ENCODE data around the gene ARHGEF10L.

ARHGEF10L gene

DNA sequence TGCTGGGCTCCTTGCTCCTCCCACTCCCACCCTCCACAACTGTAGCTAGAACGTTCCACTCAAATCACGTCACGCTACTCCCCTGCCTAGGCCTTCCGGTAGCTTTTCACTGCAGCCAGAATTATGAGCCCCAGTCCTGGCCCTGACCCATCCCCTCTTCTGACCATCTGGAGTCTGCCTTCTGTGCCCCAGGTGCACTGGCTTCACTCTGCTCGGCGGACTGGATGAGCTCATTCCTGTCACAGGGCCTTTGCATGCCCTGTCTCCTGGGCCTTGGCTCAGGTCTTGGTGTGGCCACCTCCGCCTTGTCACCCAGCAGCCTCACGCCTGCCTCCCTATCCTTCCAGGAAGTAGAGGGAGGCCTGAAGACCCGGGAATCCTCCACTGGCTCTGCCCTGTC is 153.1 kb downstream of the ARHGEF10L start:
- Histone ChIP-seq H3K4me2 (ENCODE audit: low read length) (no peak overlapping the region), H3K36me3 (ENCODE audit: control insufficient read depth, low read length) (no peaks in the 10 kb centered on the region), H4K20me1 (ENCODE audit: control insufficient read depth, insufficient read depth, low read depth, low read length) (no peaks in the 10 kb centered on the region), H3K4me3 (ENCODE audit: low read length) (no peak overlapping the region), H3K27ac (ENCODE audit: low read depth, low read length) (no peak overlapping the region), H3K4me1 (ENCODE audit: control insufficient read depth, low read length) (no peaks in the 10 kb centered on the region), H3K9me3 (ENCODE audit: control insufficient read depth, insufficient read depth, low read length) (0 out of 2 replicates have a peak, but pooled peaks cover 4% of the 10 kb centered on the region), H3K9me2 (replicated peaks; ENCODE audit: control insufficient read depth, low read length) (no peaks in the 10 kb centered on the region), H3K79me2 (ENCODE audit: control insufficient read depth, low read length) (no peaks in the 10 kb centered on the region), H3F3A (ENCODE audit: control insufficient read depth, insufficient read depth) (no peaks in the 10 kb centered on the region), H3K27me3 (ENCODE audit: control insufficient read depth, low read length) (no peaks in the 10 kb centered on the region)
- TF ChIP-seq EZH2phosphoT487 (IDR thresholded peaks at IDR 0.05; ENCODE audit: borderline replicate concordance, low read length): no peak
- TF ChIP-seq, protein P1, sequence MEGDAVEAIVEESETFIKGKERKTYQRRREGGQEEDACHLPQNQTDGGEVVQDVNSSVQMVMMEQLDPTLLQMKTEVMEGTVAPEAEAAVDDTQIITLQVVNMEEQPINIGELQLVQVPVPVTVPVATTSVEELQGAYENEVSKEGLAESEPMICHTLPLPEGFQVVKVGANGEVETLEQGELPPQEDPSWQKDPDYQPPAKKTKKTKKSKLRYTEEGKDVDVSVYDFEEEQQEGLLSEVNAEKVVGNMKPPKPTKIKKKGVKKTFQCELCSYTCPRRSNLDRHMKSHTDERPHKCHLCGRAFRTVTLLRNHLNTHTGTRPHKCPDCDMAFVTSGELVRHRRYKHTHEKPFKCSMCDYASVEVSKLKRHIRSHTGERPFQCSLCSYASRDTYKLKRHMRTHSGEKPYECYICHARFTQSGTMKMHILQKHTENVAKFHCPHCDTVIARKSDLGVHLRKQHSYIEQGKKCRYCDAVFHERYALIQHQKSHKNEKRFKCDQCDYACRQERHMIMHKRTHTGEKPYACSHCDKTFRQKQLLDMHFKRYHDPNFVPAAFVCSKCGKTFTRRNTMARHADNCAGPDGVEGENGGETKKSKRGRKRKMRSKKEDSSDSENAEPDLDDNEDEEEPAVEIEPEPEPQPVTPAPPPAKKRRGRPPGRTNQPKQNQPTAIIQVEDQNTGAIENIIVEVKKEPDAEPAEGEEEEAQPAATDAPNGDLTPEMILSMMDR (IDR thresholded peaks at IDR 0.05; ENCODE audit: low read depth, low read length, poor library complexity, severe bottlenecking): no peak

DNA sequence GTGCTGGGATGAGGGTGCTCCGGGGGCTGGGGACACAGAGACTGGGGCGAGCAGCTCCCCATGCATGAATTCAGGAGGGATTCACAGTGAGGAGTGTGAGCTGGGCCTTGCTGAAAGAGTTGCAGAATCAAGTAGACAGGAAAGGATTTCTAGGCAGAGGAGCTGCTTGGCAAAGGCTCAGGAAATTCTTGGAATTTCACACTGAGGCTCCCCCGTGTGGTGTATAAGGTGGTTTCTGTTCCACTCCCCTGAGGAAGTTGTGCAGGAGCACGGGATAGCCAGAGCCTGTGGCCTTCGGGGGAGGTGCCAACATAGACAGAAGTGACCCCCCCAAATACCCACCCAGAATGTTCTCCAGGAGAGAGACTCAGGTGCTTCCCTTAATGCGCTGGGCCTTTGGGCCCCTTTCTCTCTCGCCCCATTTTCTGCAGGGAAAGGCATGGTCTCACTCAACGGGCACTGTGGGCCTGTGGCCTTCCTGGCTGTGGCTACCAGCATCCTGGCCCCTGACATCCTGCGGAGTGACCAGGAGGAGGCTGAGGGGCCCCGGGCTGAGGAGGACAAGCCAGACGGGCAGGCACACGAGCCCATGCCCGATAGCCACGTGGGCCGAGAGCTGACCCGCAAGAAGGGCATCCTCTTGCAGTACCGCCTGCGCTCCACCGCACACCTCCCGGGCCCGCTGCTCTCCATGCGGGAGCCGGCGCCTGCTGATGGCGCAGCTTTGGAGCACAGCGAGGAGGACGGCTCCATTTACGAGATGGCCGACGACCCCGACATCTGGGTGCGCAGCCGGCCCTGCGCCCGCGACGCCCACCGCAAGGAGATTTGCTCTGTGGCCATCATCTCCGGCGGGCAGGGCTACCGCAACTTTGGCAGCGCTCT is 157.2 kb downstream of the ARHGEF10L start:
- TF ChIP-seq EZH2phosphoT487 (IDR thresholded peaks at IDR 0.05; ENCODE audit: borderline replicate concordance, low read length): no peak
- TF ChIP-seq, protein P1 (IDR thresholded peaks at IDR 0.05; ENCODE audit: low read depth, low read length, poor library complexity, severe bottlenecking): no peak
- H3K27ac ChIP-seq (ENCODE audit: low read depth, low read length): no peak overlapping the region

DNA sequence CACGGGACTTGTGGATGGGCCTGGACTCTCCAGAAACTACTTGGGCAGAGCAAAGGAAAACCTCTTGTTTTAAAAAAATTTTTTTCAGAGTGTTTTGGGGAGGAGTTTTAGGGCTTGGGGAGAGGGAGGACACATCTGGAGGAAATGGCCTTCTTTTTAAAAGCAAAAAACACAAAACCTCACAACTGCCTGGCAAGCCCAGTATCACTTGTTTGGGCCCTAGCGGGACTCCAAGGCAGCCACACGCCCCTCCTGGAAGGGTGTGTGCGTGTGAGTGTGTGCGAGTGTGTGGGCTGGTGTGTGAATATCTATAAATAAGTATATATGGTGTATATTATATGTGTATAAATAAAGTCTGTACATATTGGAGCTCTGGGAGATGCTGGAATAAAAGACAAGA is 158.0 kb downstream of the ARHGEF10L start:
- H3K27ac ChIP-seq (ENCODE audit: low read depth, low read length): no peak overlapping the region
- TF ChIP-seq EZH2phosphoT487 (IDR thresholded peaks at IDR 0.05; ENCODE audit: borderline replicate concordance, low read length): no peak
- TF ChIP-seq, protein P1 (IDR thresholded peaks at IDR 0.05; ENCODE audit: low read depth, low read length, poor library complexity, severe bottlenecking): no peak

More for the DNA sequence above, 157.2 kb downstream of the ARHGEF10L start:
- Histone ChIP-seq H3K9me2 (replicated peaks; ENCODE audit: control insufficient read depth, low read length) (no peaks in the 10 kb centered on the region), H3K27me3 (ENCODE audit: control insufficient read depth, low read length) (no peaks in the 10 kb centered on the region), H3K4me2 (ENCODE audit: low read length) (no peak overlapping the region), H3K4me3 (ENCODE audit: low read length) (no peak overlapping the region), H4K20me1 (ENCODE audit: control insufficient read depth, insufficient read depth, low read depth, low read length) (no peaks in the 10 kb centered on the region), H3K36me3 (ENCODE audit: control insufficient read depth, low read length) (no peaks in the 10 kb centered on the region), H3F3A (ENCODE audit: control insufficient read depth, insufficient read depth) (no peaks in the 10 kb centered on the region), H3K9me3 (ENCODE audit: control insufficient read depth, insufficient read depth, low read length) (no peaks in the 10 kb centered on the region), H3K4me1 (ENCODE audit: control insufficient read depth, low read length) (no peaks in the 10 kb centered on the region), H3K79me2 (ENCODE audit: control insufficient read depth, low read length) (no peaks in the 10 kb centered on the region)

More for the DNA sequence above, 158.0 kb downstream of the ARHGEF10L start:
- Histone ChIP-seq H3K4me2 (ENCODE audit: low read length) (no peak overlapping the region), H3F3A (ENCODE audit: control insufficient read depth, insufficient read depth) (no peaks in the 10 kb centered on the region), H3K9me2 (replicated peaks; ENCODE audit: control insufficient read depth, low read length) (no peaks in the 10 kb centered on the region), H3K27me3 (ENCODE audit: control insufficient read depth, low read length) (no peaks in the 10 kb centered on the region), H3K9me3 (ENCODE audit: control insufficient read depth, insufficient read depth, low read length) (no peaks in the 10 kb centered on the region), H3K4me3 (ENCODE audit: low read length) (no peak overlapping the region), H4K20me1 (ENCODE audit: control insufficient read depth, insufficient read depth, low read depth, low read length) (no peaks in the 10 kb centered on the region), H3K79me2 (ENCODE audit: control insufficient read depth, low read length) (no peaks in the 10 kb centered on the region), H3K4me1 (ENCODE audit: control insufficient read depth, low read length) (no peaks in the 10 kb centered on the region), H3K36me3 (ENCODE audit: control insufficient read depth, low read length) (no peaks in the 10 kb centered on the region)

Measured in DOHH2 (cell line).